Stomach smooth muscle (tissue), 2 donors: ENCODE results near the gene CACNG5.

Experiments
- H3K27ac ChIP-seq: one replicate; pipeline ENCODE4 v1.7.0; 2013; ENCODE audit warnings: mild to moderate bottlenecking, low read length, inconsistent platforms
- H3K27me3 ChIP-seq, 2 donors: one replicate each; pipeline ENCODE4 v1.7.0; 2013; ENCODE audit warnings: low read length in 2 of 2; ENCODE audit not compliant: insufficient read depth in 2 of 2, control insufficient read depth in 1 of 2
- H3K36me3 ChIP-seq, 2 donors: one replicate each; pipeline ENCODE4 v1.7.0; 2013; ENCODE audit warnings: low read length in 2 of 2; ENCODE audit not compliant: control insufficient read depth in 2 of 2, insufficient read depth in 2 of 2
- H3K4me1 ChIP-seq: one replicate; pipeline ENCODE4 v1.7.0; 2013; ENCODE audit warnings: low read length; ENCODE audit not compliant: control insufficient read depth, insufficient read depth
- H3K4me3 ChIP-seq, 2 donors: one replicate each; pipeline ENCODE4 v1.7.0; 2013; ENCODE audit warnings: low read length in 2 of 2
- H3K9ac ChIP-seq, 2 donors: one replicate each; pipeline ENCODE4 v1.7.0; 2013; ENCODE audit warnings: low read length in 2 of 2, mild to moderate bottlenecking in 1 of 2
- H3K9me3 ChIP-seq, 2 donors: one replicate each; pipeline ENCODE4 v1.7.0; 2013; ENCODE audit warnings: low read length in 2 of 2; ENCODE audit not compliant: control insufficient read depth in 2 of 2
- donor health status: healthy.
- donor health status: Pancreatic carcinoma.

Gene CACNG5

DNA sequence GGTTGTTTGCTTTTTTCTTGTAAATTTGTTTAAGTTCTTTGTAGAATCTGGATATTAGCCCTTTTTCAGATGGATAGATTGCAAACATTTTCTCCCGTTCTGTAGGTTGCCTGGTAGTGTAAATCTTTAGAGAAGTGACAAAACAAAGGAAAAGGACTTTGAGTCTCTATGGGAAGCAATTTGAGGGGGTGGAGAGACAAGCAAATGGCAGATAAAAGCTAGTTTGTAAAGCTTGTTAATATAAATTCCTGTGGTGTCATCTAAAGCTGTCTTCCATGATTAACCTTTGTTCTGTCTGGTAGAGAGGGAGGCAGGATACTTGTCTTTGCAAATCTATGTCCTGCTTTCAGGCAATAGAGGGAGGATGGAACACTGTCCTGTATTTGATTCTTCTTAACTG lies 89.0 kb downstream of the CACNG5 start:
- H3K4me1 ChIP-seq = no peaks in the 10 kb centered on the region
- H3K9me3 ChIP-seq = peaks cover 0 to 9% of the 10 kb centered on the region in 2 donors
- H3K9ac ChIP-seq = no peak overlapping the region
- peaks cover 0 to 2% of the 10 kb centered on the region in 2 donors for H3K27me3 ChIP-seq
- H3K36me3 ChIP-seq = no peaks in the 10 kb centered on the region
- H3K4me3 ChIP-seq = no peak overlapping the region
- H3K27ac ChIP-seq = no peak overlapping the region

DNA sequence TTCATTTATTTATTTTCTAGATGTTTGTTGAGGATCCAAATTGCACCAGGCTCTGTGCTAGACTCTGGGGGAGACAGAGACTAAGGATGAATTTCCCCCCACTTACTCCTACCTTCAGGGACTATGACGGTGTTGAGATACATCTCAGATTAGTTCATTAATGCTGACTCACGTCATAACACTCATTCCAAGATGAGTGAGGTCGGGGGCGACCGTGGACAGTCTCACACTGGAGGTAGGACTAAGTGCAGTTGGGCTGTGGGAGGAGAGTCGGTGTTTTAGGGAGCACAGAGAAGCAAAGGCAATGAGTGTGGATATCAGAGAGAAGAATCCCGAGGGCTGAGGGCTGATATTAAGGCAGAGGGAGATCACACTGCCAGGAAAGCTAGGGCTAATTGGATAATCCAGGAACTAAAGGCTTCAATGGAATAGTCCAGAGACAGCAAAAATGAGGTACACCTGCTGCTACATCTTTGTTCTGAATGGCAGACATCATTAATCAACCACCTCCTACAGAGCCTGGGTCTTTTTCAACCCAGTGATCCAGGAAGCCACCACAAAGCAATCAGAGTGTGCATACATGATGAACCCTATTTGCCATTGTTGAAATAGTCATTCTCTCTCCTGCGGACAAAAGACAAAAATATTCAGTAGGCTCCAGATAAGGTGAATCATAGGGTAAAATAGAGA lies 91.0 kb downstream of the CACNG5 start:
- no peak overlapping the region for H3K9ac ChIP-seq
- peaks cover 0 to 2% of the 10 kb centered on the region in 2 donors for H3K9me3 ChIP-seq
- no peak overlapping the region for H3K4me3 ChIP-seq
- H3K36me3 ChIP-seq = no peaks in the 10 kb centered on the region
- no peak overlapping the region for H3K27ac ChIP-seq
- peaks cover 0 to 2% of the 10 kb centered on the region in 2 donors for H3K27me3 ChIP-seq
- H3K4me1 ChIP-seq = no peaks in the 10 kb centered on the region

DNA sequence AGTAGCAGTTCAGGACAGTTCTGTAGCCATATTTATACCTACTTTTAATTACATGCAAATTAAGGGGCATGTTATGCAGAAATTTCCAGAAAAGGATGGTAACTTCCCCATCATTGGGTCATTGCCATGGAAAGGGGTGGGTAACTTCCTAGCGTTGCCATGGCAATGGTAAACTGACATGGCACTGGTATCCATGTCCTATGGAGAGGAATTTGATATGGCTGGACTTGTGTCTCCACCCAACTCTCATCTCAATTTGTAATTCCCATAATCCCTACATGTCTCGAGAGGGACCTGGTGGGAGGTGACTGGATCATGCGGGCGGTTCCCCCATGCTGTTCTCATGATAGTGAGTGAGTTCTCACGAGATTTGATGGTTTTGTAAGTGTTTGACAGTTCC lies 94.0 kb downstream of the CACNG5 start:
- H3K36me3 ChIP-seq = no peaks in the 10 kb centered on the region
- peaks cover 0 to 4% of the 10 kb centered on the region in 2 donors for H3K27me3 ChIP-seq
- H3K27ac ChIP-seq = no peak overlapping the region
- no peaks in the 10 kb centered on the region for H3K9me3 ChIP-seq
- H3K4me1 ChIP-seq = no peaks in the 10 kb centered on the region
- H3K4me3 ChIP-seq = no peak overlapping the region
- no peak overlapping the region for H3K9ac ChIP-seq

DNA sequence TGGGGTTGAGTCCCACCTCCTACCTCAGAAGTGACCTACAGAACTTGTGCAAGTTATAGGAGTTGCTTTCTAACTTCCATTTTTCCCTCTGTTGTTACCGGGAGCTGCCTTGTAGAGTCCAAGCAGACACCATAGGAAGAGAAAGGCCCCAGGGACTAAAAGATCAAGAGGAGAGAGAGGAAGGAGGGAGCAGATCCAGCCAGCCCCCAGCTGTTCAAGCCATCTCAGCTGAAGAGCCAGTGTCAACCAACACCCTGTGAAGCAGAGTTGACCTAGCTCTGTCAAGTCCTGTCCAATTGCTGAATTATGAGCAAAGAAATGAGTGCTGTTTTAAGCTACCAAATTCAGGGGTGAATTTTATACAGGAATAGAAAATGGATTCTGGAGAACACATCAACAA lies 94.7 kb downstream of the CACNG5 start:
- no peak overlapping the region for H3K4me3 ChIP-seq
- no peaks in the 10 kb centered on the region for H3K9me3 ChIP-seq
- no peak overlapping the region for H3K27ac ChIP-seq
- H3K27me3 ChIP-seq = peaks cover 0 to 4% of the 10 kb centered on the region in 2 donors
- no peak overlapping the region for H3K9ac ChIP-seq
- no peaks in the 10 kb centered on the region for H3K4me1 ChIP-seq
- no peaks in the 10 kb centered on the region for H3K36me3 ChIP-seq

DNA sequence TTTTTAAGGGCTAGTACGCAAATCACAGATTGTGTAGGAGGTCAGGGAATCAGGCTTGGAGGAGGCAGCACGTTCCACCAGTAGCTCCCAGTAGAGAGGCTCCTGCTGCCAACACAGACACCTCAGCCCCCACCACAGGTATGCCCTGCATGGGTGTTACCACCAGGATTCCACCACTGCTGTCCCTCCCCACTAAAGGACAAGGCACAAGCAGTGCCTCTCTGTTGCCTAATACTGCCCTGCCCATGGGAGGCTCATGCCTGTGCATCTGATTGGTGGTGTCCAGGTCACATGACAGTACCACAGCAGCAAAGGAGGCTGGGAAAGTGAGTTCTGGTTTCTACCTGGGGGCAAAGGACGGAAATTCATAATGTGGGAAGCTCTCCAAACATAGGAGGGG lies 96.0 kb downstream of the CACNG5 start:
- H3K27me3 ChIP-seq = peaks cover 0 to 4% of the 10 kb centered on the region in 2 donors
- no peak overlapping the region for H3K27ac ChIP-seq
- H3K4me1 ChIP-seq = no peaks in the 10 kb centered on the region

DNA sequence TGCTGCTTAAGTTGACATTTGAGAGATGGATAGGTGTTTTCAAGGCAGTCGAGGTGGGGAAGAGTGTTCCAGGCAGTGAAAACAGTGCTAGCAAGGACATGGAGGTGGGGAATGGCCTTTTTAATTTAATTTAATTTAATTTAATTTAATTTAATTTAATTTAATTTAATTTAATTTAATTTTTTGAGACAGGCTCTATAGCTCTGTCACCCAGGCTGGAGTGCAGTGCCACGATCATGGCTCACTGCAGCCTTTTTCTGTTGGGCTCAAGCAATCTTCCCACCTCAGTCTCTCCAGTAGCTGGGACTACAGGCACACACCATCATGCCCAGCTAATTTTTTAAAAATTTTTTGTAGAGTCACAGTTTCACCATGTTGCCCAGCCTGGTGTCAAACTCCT lies 97.4 kb downstream of the CACNG5 start:
- Histone ChIP-seq H3K9ac (no peak overlapping the region), H3K4me1 (no peaks in the 10 kb centered on the region), H3K4me3 (no peak overlapping the region), H3K27me3 (peaks cover 0 to 4% of the 10 kb centered on the region in 2 donors), H3K36me3 (no peaks in the 10 kb centered on the region), H3K9me3 (no peaks in the 10 kb centered on the region), H3K27ac (no peak overlapping the region)

More for the DNA sequence above, 96.0 kb downstream of the CACNG5 start:
- Histone ChIP-seq H3K9ac (no peak overlapping the region), H3K9me3 (no peaks in the 10 kb centered on the region), H3K36me3 (no peaks in the 10 kb centered on the region), H3K4me3 (no peak overlapping the region)

DNA sequence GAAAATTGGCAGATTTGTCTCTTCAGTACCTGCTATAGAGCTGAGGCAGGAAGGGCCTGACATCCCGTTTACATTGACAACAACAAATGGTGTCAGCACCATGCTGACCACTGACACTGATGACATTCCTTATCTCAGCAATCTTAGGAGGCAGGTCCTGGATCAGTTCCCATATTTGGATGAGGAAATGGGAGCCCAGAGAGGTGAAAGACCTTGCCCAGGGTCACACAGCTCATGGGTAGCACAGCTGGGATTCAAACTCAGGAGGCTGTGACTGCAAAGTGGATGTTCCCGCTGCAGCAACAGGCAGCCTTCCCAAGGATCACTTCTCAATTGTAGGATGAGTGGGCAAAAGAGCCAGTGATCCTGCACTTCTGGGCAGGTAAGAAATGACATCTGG lies 99.1 kb downstream of the CACNG5 start:
- Histone ChIP-seq H3K9me3 (no peaks in the 10 kb centered on the region), H3K27ac (no peak overlapping the region), H3K36me3 (no peaks in the 10 kb centered on the region), H3K4me1 (no peaks in the 10 kb centered on the region), H3K4me3 (no peak overlapping the region), H3K9ac (no peak overlapping the region), H3K27me3 (peaks cover 0 to 2% of the 10 kb centered on the region in 2 donors)
